DMS79 treated with DMSO at 0.1 percent for 48 hours (cell line): ENCODE measurements around the gene MCAT.

Experiments used
- DNase-seq: peaks from one replicate; lab custom pipeline; 2025; lab: John Stamatoyannopoulos, UW

MCAT gene

GRCh38 chr22:43142880-43143562 is at the start of gene MCAT:
Gene MCAT, minus strand, starts transcription at chr22:43143398. Its CDS starts 50 bp downstream, at chr22:43143348.
- DNase-seq = peak; percentile 54

- DNase-seq = no peak
Observed at GRCh38 chr22:43191831-43192230, 48.6 kb upstream of the MCAT start.

- no peak for DNase-seq
Observed at GRCh38 chr22:43188829-43189545, 45.8 kb upstream of the MCAT start.

- DNase-seq = peak; percentile 73
Observed at GRCh38 chr22:43187171-43188099, 44.2 kb upstream of the MCAT start.

GRCh38 chr22:43186272-43187170 is 43.3 kb upstream of the MCAT start, which contains the start of gene TTLL12:
Gene TTLL12, minus strand, starts transcription at chr22:43187134. Its CDS starts 65 bp downstream, at chr22:43187069.
- DNase-seq = no peak

GRCh38 chr22:43185860-43186261 is 42.7 kb upstream of the MCAT start:
- peak; percentile 19 for DNase-seq

GRCh38 chr22:43183496-43184277 is 40.5 kb upstream of the MCAT start:
- DNase-seq = no peak

GRCh38 chr22:43182726-43183125 is 39.5 kb upstream of the MCAT start:
- DNase-seq = no peak

GRCh38 chr22:43182118-43182517 is 38.9 kb upstream of the MCAT start:
- DNase-seq = no peak

GRCh38 chr22:43181321-43182076 is 38.3 kb upstream of the MCAT start:
- DNase-seq = no peak

- DNase-seq = no peak
Observed at GRCh38 chr22:43180670-43181069, 37.5 kb upstream of the MCAT start.

- no peak for DNase-seq
Observed at GRCh38 chr22:43179911-43180195, 36.7 kb upstream of the MCAT start.

- DNase-seq = no peak
Observed at GRCh38 chr22:43179146-43179910, 36.1 kb upstream of the MCAT start.

- DNase-seq = no peak
Observed at GRCh38 chr22:43177479-43177878, 34.3 kb upstream of the MCAT start.

GRCh38 chr22:43176090-43176489 is 32.9 kb upstream of the MCAT start:
- no peak for DNase-seq

GRCh38 chr22:43174941-43175531 is 31.8 kb upstream of the MCAT start:
- no peak for DNase-seq

- no peak for DNase-seq
Observed at GRCh38 chr22:43173976-43174720, 30.9 kb upstream of the MCAT start.

GRCh38 chr22:43173566-43173965 is 30.4 kb upstream of the MCAT start:
- no peak for DNase-seq
